ENCODE data around the gene ADD1. TPM values are rescaled to one million over a fixed set of nuclear protein-coding genes. Genes with fewer than 3 reads are reported as not detected.

The ADD1 gene
- polyA plus RNA-seq, 1 donor (not counting 4 experiments of a cell fraction or from before 2014, with no cell fraction given), result 109 TPM

DNA sequence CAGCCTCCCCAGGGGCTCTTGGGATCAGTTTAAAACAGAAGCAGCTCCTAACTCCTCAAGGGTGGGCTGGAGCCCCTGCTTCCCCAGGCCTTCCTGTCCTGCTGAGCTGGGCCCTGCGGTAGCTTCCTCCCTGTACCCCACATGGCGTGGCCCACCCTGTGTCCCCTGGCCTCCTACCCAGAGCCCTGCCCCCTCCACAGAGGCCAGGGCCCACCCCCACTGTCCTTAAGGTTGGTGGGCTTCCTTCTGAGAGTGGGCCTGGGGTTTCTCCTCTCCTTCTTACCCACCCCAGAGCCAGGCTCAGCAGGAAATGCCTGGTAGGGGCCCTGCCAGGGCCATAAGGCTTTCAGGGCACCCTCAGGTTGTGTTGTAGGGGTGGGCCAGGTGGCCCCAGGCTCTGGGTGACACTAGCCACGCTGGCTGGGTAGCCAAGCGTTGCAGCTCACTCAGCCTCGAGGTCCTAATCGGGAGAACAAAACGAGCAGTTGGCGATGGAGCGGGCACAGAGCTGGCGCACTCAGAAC, 39.1 kb upstream of the ADD1 start:
- no peaks in the 10 kb centered on the region for H3K9me1 ChIP-seq (ENCODE audit: control insufficient read depth, extremely low read depth, insufficient read depth, low read length)
- H4K20me1 ChIP-seq (ENCODE audit: control insufficient read depth, extremely low read depth, insufficient read depth, low read length), result no peaks in the 10 kb centered on the region
- no peak overlapping the region for H3K4me2 ChIP-seq (ENCODE audit: control insufficient read depth, extremely low read depth, insufficient read depth, low read depth, low read length)
- dilution Hi-C loops (cut with MboI; ENCODE audit: extremely low pct_ligation_motif_present, low sequenced_read_pairs), result no loop called here
- DNase-seq (ENCODE audit: low read depth, low spot score) (no peak), FAIRE-seq (no peak)
- no peaks in the 10 kb centered on the region for H3K79me2 ChIP-seq (ENCODE audit: control insufficient read depth, insufficient read depth, low read length)
- H3K9me3 ChIP-seq (ENCODE audit: control insufficient read depth, low read depth, low read length), result no peaks in the 10 kb centered on the region
- H3K9ac ChIP-seq (ENCODE audit: control insufficient read depth, extremely low read depth, insufficient read depth, low read length), result no peak overlapping the region
- H3K27ac ChIP-seq (ENCODE audit: control insufficient read depth, insufficient read depth, low read length), result no peak overlapping the region
- no peak overlapping the region for H2AFZ ChIP-seq (ENCODE audit: control insufficient read depth, low read length)
- TF ChIP-seq, protein P1, sequence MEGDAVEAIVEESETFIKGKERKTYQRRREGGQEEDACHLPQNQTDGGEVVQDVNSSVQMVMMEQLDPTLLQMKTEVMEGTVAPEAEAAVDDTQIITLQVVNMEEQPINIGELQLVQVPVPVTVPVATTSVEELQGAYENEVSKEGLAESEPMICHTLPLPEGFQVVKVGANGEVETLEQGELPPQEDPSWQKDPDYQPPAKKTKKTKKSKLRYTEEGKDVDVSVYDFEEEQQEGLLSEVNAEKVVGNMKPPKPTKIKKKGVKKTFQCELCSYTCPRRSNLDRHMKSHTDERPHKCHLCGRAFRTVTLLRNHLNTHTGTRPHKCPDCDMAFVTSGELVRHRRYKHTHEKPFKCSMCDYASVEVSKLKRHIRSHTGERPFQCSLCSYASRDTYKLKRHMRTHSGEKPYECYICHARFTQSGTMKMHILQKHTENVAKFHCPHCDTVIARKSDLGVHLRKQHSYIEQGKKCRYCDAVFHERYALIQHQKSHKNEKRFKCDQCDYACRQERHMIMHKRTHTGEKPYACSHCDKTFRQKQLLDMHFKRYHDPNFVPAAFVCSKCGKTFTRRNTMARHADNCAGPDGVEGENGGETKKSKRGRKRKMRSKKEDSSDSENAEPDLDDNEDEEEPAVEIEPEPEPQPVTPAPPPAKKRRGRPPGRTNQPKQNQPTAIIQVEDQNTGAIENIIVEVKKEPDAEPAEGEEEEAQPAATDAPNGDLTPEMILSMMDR (optimal IDR thresholded peaks at IDR 0.05 in 1 of 3, IDR thresholded peaks at IDR 0.05 in 1 of 3, conservative IDR thresholded peaks at IDR 0.05 in 1 of 3; ENCODE audit: extremely low read depth in 1 of 3, insufficient read depth in 2 of 3, low read length in 3 of 3), result no peak
- TF ChIP-seq EZH2 (IDR thresholded peaks at IDR 0.05; ENCODE audit: low read length), result no peak
- H3K4me1 ChIP-seq (ENCODE audit: control insufficient read depth, extremely low read depth, insufficient read depth, low read length), result peaks cover 32% of the 10 kb centered on the region
- H3K4me3 ChIP-seq (ENCODE audit: control insufficient read depth in 2 of 3, extremely low read depth in 1 of 3, insufficient read depth in 2 of 3, low read depth in 1 of 3, low read length in 3 of 3), result no peak overlapping the region
- H3K27me3 ChIP-seq (ENCODE audit: control insufficient read depth, extremely low read depth, insufficient read depth, low read length), result no peaks in the 10 kb centered on the region
- H3K36me3 ChIP-seq (ENCODE audit: control insufficient read depth in 2 of 2, extremely low read depth in 1 of 2, insufficient read depth in 2 of 2, low read length in 2 of 2), result peaks cover 0 to 1% of the 10 kb centered on the region in 2 experiments

DNA sequence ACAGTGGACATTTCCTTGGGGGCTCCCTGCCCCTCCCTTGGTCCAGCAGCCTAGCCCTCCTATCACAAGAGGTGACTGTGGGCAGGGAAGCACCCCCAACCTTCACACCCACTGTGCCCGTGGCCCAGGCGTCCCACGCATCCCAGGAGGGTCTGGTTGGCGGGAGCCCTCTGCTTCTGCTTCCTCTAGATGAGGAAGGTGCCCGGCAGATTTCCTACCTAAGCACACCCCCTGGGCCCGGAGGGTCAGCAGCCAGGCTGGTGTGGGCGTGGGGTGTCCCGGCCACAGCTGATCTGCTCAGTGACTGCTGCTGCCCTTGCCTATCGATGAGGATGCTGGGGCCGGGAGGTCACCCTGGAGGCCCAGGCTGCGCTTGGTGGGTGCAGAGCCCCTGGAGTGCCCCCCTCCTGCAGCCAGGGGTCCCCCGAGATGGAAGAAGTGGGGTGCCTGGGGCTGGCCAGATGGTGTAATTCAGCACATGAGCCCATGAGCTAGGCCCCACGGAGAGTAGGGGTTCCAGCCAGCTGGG, 38.6 kb upstream of the ADD1 start:
- H3K9me1 ChIP-seq (ENCODE audit: control insufficient read depth, extremely low read depth, insufficient read depth, low read length), result no peaks in the 10 kb centered on the region
- no peaks in the 10 kb centered on the region for H3K79me2 ChIP-seq (ENCODE audit: control insufficient read depth, insufficient read depth, low read length)
- no peaks in the 10 kb centered on the region for H3K27me3 ChIP-seq (ENCODE audit: control insufficient read depth, extremely low read depth, insufficient read depth, low read length)
- H3K9me3 ChIP-seq (ENCODE audit: control insufficient read depth, low read depth, low read length), result no peaks in the 10 kb centered on the region
- dilution Hi-C loops (cut with MboI; ENCODE audit: extremely low pct_ligation_motif_present, low sequenced_read_pairs), result no loop called here
- TF ChIP-seq, protein P1 (optimal IDR thresholded peaks at IDR 0.05 in 1 of 3, IDR thresholded peaks at IDR 0.05 in 1 of 3, conservative IDR thresholded peaks at IDR 0.05 in 1 of 3; ENCODE audit: extremely low read depth in 1 of 3, insufficient read depth in 2 of 3, low read length in 3 of 3), result no peak
- no peak for TF ChIP-seq EZH2 (IDR thresholded peaks at IDR 0.05; ENCODE audit: low read length)
- DNase-seq (ENCODE audit: low read depth, low spot score), result no peak
- H2AFZ ChIP-seq (ENCODE audit: control insufficient read depth, low read length), result no peak overlapping the region
- no peak overlapping the region for H3K9ac ChIP-seq (ENCODE audit: control insufficient read depth, extremely low read depth, insufficient read depth, low read length)
- H3K27ac ChIP-seq (ENCODE audit: control insufficient read depth, insufficient read depth, low read length), result no peak overlapping the region
- no peak overlapping the region for H3K4me2 ChIP-seq (ENCODE audit: control insufficient read depth, extremely low read depth, insufficient read depth, low read depth, low read length)
- peaks cover 0 to 1% of the 10 kb centered on the region in 2 experiments for H3K36me3 ChIP-seq (ENCODE audit: control insufficient read depth in 2 of 2, extremely low read depth in 1 of 2, insufficient read depth in 2 of 2, low read length in 2 of 2)
- H3K4me3 ChIP-seq (ENCODE audit: control insufficient read depth in 2 of 3, extremely low read depth in 1 of 3, insufficient read depth in 2 of 3, low read depth in 1 of 3, low read length in 3 of 3), result no peak overlapping the region
- no peak for FAIRE-seq
- no peaks in the 10 kb centered on the region for H4K20me1 ChIP-seq (ENCODE audit: control insufficient read depth, extremely low read depth, insufficient read depth, low read length)
- peaks cover 27% of the 10 kb centered on the region for H3K4me1 ChIP-seq (ENCODE audit: control insufficient read depth, extremely low read depth, insufficient read depth, low read length)
